Fibroblast of skin of left biceps (primary cell): Measurements from ENCODE around the gene AKAP13.

Source experiments
- DNase-seq, 2 experiments: peaks; one replicate each; pipeline ENCODE4 v3.0.0-alpha.2; 2013; ENCODE audit warnings: low read depth in 2 of 2

AKAP13 gene

GRCh38 chr15:85496551-85497171, 116.3 kb downstream of the AKAP13 start:
- no peak for DNase-seq

GRCh38 chr15:85497172-85497569, 116.8 kb downstream of the AKAP13 start:
- no peak for DNase-seq

GRCh38 chr15:85498471-85498870, 118.1 kb downstream of the AKAP13 start:
- DNase-seq: no peak

GRCh38 chr15:85499371-85499887, 119.0 kb downstream of the AKAP13 start:
- no peak for DNase-seq

- no peak for DNase-seq
Observed at GRCh38 chr15:85500060-85500708, 119.8 kb downstream of the AKAP13 start.

GRCh38 chr15:85500729-85501128, 120.3 kb downstream of the AKAP13 start:
- DNase-seq: no peak

GRCh38 chr15:85501574-85501973, 121.2 kb downstream of the AKAP13 start:
- DNase-seq: no peak

- DNase-seq: no peak
Observed at GRCh38 chr15:85503151-85503799, 122.9 kb downstream of the AKAP13 start.

GRCh38 chr15:85504749-85505676, 124.6 kb downstream of the AKAP13 start:
- peak in 1 of 2 experiments; percentile 28 for DNase-seq

GRCh38 chr15:85507114-85507513, 126.7 kb downstream of the AKAP13 start:
- no peak for DNase-seq

- DNase-seq: no peak
Observed at GRCh38 chr15:85509973-85510372, 129.6 kb downstream of the AKAP13 start.

- no peak for DNase-seq
Observed at GRCh38 chr15:85514413-85514812, 134.0 kb downstream of the AKAP13 start.

GRCh38 chr15:85515212-85515611, 134.8 kb downstream of the AKAP13 start:
- DNase-seq: no peak

- DNase-seq: no peak
Observed at GRCh38 chr15:85517086-85517485, 136.7 kb downstream of the AKAP13 start.

- no peak for DNase-seq
Observed at GRCh38 chr15:85518979-85519761, 138.8 kb downstream of the AKAP13 start.

- no peak for DNase-seq
Observed at GRCh38 chr15:85520650-85521049, 140.2 kb downstream of the AKAP13 start.

GRCh38 chr15:85523530-85523929, 143.1 kb downstream of the AKAP13 start:
- DNase-seq: no peak

GRCh38 chr15:85525755-85526154, 145.4 kb downstream of the AKAP13 start:
- DNase-seq: no peak

GRCh38 chr15:85527895-85528294, 147.5 kb downstream of the AKAP13 start:
- DNase-seq: peak; percentile 69 to 77

- DNase-seq: no peak
Observed at GRCh38 chr15:85530079-85530478, 149.7 kb downstream of the AKAP13 start.

- peak in 1 of 2 experiments; percentile 21 for DNase-seq
Observed at GRCh38 chr15:85531083-85531482, 150.7 kb downstream of the AKAP13 start.
